GM12878 (cell line): Measurements from ENCODE around the gene NES. TPM values are rescaled to one million over a fixed set of nuclear protein-coding genes. Genes with fewer than 3 reads are reported as not detected.

Experiments used
- ATAC-seq: fragments of 200-7000 bp; cut with Tn5 transposase; 3 replicates; pipeline ENCODE4 v1.9.1; 2020; ENCODE audit warnings: mild to moderate bottlenecking, moderate library complexity
- BruUV-seq: library from RNA; stranded (reverse); fragments of 400-500 nt; replicated peaks from 2 replicates; lab custom pipeline; 2021; lab: Mats Ljungman, UMichigan
- CTCF ChIA-PET: fragments of 300-600 bp; sonication (Branson Sonifier 250); formaldehyde crosslinking; extraction: SDS; loops from one replicate; lab custom pipeline; 2021; ENCODE audit warnings: inconsistent platforms; lab: Yijun Ruan, JAX
- POLR2A ChIA-PET: fragments of 350-600 bp; formaldehyde crosslinking; extraction: SDS; loops from one replicate; lab custom pipeline; 2021; ENCODE audit warnings: inconsistent platforms; lab: Charles Lee
- RAD21 ChIA-PET: fragments of 300-600 bp; sonication (Branson Sonifier 250); formaldehyde crosslinking; loops from one replicate; lab custom pipeline; 2023; ENCODE audit warnings: antibody characterized with exemption; ENCODE audit not compliant: unreplicated experiment; lab: Charles Lee
- SMC1A ChIA-PET: fragments of 300-600 bp; sonication (Branson Sonifier 250); formaldehyde crosslinking; loops from one replicate; lab custom pipeline; 2023; ENCODE audit not compliant: unreplicated experiment, uncharacterized antibody; lab: Charles Lee
- DNase-seq: peaks from one replicate; pipeline ENCODE4 v3.0.0-alpha.2; 2011; ENCODE audit warnings: low read depth, low spot score
- FAIRE-seq: peaks from 3 replicates; lab custom pipeline; 2011; peaks lifted over from hg19 to GRCh38; lab: Jason Lieb, UNC
- H2AFZ ChIP-seq: 2 replicates; pipeline ENCODE4 v1.6.0; 2011; ENCODE audit warnings: low read depth, low read length, control low read depth; ENCODE audit not compliant: control insufficient read depth
- H3K27ac ChIP-seq: 2 replicates; pipeline ENCODE4 v1.5.1; 2011; ENCODE audit warnings: control low read depth; ENCODE audit not compliant: control insufficient read depth, insufficient read depth
- H3K27me3 ChIP-seq, 2 experiments: replicated peaks in 1 of 2; 2 replicates each; pipeline versions ENCODE4 v1.6.0 to v1.6.1; 2011; ENCODE audit warnings: low read length in 1 of 2; ENCODE audit not compliant: control insufficient read depth in 2 of 2, insufficient read depth in 2 of 2
- H3K36me3 ChIP-seq, 2 experiments: 2 replicates each; pipeline ENCODE4 v1.5.1; 2011; ENCODE audit warnings: low read length in 1 of 2; ENCODE audit not compliant: control insufficient read depth in 2 of 2, insufficient read depth in 2 of 2
- H3K4me1 ChIP-seq: 2 replicates; pipeline ENCODE4 v1.6.1; 2011; ENCODE audit warnings: mild to moderate bottlenecking, low read length, moderate library complexity, mixed read lengths; ENCODE audit not compliant: control insufficient read depth, insufficient read depth
- H3K4me2 ChIP-seq: 2 replicates; pipeline ENCODE4 v1.6.0; 2011; ENCODE audit warnings: control low read depth; ENCODE audit not compliant: control insufficient read depth, insufficient read depth
- H3K4me3 ChIP-seq: fragments of 200-600 bp; sonication (generic); 2 replicates; pipeline ENCODE4 v1.5.1; 2016
- H3K79me2 ChIP-seq: 2 replicates; pipeline ENCODE4 v1.6.0; 2011; ENCODE audit warnings: low read length; ENCODE audit not compliant: control insufficient read depth, insufficient read depth
- H3K9ac ChIP-seq: 2 replicates; pipeline ENCODE4 v1.8.0; 2011; ENCODE audit warnings: low read length, control low read depth, mixed read lengths; ENCODE audit not compliant: control insufficient read depth, insufficient read depth
- H3K9me3 ChIP-seq: replicated peaks from 3 replicates; pipeline ENCODE4 v1.5.1; 2011; ENCODE audit warnings: mild to moderate bottlenecking, low read length; ENCODE audit not compliant: control insufficient read depth, insufficient read depth
- H4K20me1 ChIP-seq: 2 replicates; pipeline ENCODE4 v1.6.0; 2011; ENCODE audit not compliant: control insufficient read depth, insufficient read depth
- CBX3 ChIP-seq: fragments of 200-600 bp; sonication (generic); IDR thresholded peaks from 2 replicates; pipeline ENCODE4 v1.6.1; 2016; ENCODE audit warnings: low read depth, borderline replicate concordance
- MYB ChIP-seq: fragments of 150-350 bp; IDR thresholded peaks from 2 replicates; pipeline ENCODE4 v1.6.1; 2014; ENCODE audit warnings: mild to moderate bottlenecking, low read depth, low read length, borderline replicate concordance
- NFXL1 ChIP-seq: fragments of 450-650 bp; IDR thresholded peaks from 2 replicates; pipeline ENCODE4 v1.6.1; 2017; ENCODE audit warnings: antibody characterized with exemption, mild to moderate bottlenecking, borderline replicate concordance
- NFYA ChIP-seq: IDR thresholded peaks from 2 replicates; pipeline ENCODE4 v1.6.1; 2011; ENCODE audit warnings: low read depth, mild to moderate bottlenecking, low read length, improper control_type of control experiment, borderline replicate concordance
- NR2C1 ChIP-seq: fragments of 450-650 bp; IDR thresholded peaks from 2 replicates; pipeline ENCODE4 v1.6.1; 2017; ENCODE audit warnings: antibody characterized with exemption, mild to moderate bottlenecking, moderate library complexity
- NR2F1 ChIP-seq: fragments of 450-650 bp; conservative IDR thresholded peaks from 2 replicates; pipeline ENCODE4 v1.6.1; 2017; ENCODE audit warnings: mild to moderate bottlenecking
- PML ChIP-seq: IDR thresholded peaks from 2 replicates; pipeline ENCODE4 v1.6.1; 2012; ENCODE audit warnings: low read length, inconsistent platforms
- SUZ12 ChIP-seq: fragments of 200-600 bp; sonication (generic); IDR thresholded peaks from one replicate; pipeline ENCODE4 v1.6.1; 2018; ENCODE audit warnings: antibody characterized with exemption, mild to moderate bottlenecking; ENCODE audit not compliant: unreplicated experiment
- WGBS: methylation state at CpG from one replicate; pipeline ENCODE4 v1.1.6; 2016; ENCODE audit warnings: low lambda C conversion rate; ENCODE audit not compliant: insufficient replicate concordance, insufficient coverage; ENCODE audit errors: missing lambda C conversion rate; 5-methylcytosine and 5-hydroxymethylcytosine counted together
- in situ Hi-C: fragments of 300-500 bp; cut with MboI; formaldehyde crosslinking; loops from 9 replicates; pipeline ENCODE4 v1.14.3; 2018; ENCODE audit warnings: mixed read lengths
- intact Hi-C: fragments of 100-400 bp; cut with micrococcal nuclease; formaldehyde crosslinking; loops from one replicate; pipeline ENCODE4 v1.14.2; 2022; ENCODE audit not compliant: unreplicated experiment
- polyA plus RNA-seq, 11 experiments: library from polyadenylated mRNA; depleted of rRNA in 4 of 11; unstranded in 6 of 11; stranded (reverse) in 5 of 11; fragments of >200 nt; fragmentation: Nextera tagmentation in 4 of 11; fragmentation: Illumina TruSeq in 1 of 11; extraction: Ambion mirVana in 4 of 11; extraction: Trizol in 1 of 11; gene quantifications; 1 replicate in 1 of 11; 2 replicates in 10 of 11; pipeline versions ENCODE4 v1.2.1 to v1.2.3, GENCODE V29; 2011 to 2016; ENCODE audit warnings: inconsistent platforms in 2 of 11, missing spikeins in 2 of 11, low read depth in 1 of 11
- total RNA-seq, 4 experiments: library from RNA; depleted of rRNA in 3 of 4; stranded (reverse); fragments of >200 nt in 3 of 4; fragmentation: Illumina TruSeq in 1 of 4; extraction: Trizol in 1 of 4; gene quantifications; 2 replicates each; pipeline versions ENCODE4 v1.2.1 to v1.2.3, GENCODE V29; 2013 to 2021
- TF ChIP-seq, protein P1 (sequence below): fragments of 450-650 bp; IDR thresholded peaks from 2 replicates; pipeline ENCODE4 v1.6.1; 2016; ENCODE audit warnings: mild to moderate bottlenecking, moderate library complexity, borderline replicate concordance

Gene NES
- total and polyA plus RNA-seq, 10 of the 15 experiments (the other 5 are each of a cell fraction or from before 2014, with no cell fraction given): under 0.01 to 0.15 (median 0.02) TPM; not detected in 4

DNA sequence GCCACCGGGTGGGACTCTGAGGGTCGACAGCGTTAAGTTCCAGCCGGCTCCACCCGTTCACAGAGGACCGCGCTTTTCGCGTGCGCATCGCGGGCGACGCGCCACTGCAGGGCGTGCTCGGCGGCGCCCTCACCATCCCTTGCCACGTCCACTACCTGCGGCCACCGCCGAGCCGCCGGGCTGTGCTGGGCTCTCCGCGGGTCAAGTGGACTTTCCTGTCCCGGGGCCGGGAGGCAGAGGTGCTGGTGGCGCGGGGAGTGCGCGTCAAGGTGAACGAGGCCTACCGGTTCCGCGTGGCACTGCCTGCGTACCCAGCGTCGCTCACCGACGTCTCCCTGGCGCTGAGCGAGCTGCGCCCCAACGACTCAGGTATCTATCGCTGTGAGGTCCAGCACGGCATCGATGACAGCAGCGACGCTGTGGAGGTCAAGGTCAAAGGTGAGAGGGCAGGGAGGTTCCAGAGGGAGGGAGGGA lies 30.4 kb downstream of the NES start:
- ATAC-seq: no peak
- no peaks in the 10 kb centered on the region; a peak in 1 of 4 replicates for H3K27me3 ChIP-seq

More for the DNA sequence above, 30.4 kb downstream of the NES start:
- H3K79me2 ChIP-seq: no peaks in the 10 kb centered on the region
- TF ChIP-seq NR2C1 (no peak), MYB (no peak), NR2F1 (no peak; the same call in 1 of the 2 replicates), SUZ12 (no peak), PML (no peak), CBX3 (no peak), NFXL1 (no peak), NFYA (no peak)
- TF ChIP-seq, protein P1, sequence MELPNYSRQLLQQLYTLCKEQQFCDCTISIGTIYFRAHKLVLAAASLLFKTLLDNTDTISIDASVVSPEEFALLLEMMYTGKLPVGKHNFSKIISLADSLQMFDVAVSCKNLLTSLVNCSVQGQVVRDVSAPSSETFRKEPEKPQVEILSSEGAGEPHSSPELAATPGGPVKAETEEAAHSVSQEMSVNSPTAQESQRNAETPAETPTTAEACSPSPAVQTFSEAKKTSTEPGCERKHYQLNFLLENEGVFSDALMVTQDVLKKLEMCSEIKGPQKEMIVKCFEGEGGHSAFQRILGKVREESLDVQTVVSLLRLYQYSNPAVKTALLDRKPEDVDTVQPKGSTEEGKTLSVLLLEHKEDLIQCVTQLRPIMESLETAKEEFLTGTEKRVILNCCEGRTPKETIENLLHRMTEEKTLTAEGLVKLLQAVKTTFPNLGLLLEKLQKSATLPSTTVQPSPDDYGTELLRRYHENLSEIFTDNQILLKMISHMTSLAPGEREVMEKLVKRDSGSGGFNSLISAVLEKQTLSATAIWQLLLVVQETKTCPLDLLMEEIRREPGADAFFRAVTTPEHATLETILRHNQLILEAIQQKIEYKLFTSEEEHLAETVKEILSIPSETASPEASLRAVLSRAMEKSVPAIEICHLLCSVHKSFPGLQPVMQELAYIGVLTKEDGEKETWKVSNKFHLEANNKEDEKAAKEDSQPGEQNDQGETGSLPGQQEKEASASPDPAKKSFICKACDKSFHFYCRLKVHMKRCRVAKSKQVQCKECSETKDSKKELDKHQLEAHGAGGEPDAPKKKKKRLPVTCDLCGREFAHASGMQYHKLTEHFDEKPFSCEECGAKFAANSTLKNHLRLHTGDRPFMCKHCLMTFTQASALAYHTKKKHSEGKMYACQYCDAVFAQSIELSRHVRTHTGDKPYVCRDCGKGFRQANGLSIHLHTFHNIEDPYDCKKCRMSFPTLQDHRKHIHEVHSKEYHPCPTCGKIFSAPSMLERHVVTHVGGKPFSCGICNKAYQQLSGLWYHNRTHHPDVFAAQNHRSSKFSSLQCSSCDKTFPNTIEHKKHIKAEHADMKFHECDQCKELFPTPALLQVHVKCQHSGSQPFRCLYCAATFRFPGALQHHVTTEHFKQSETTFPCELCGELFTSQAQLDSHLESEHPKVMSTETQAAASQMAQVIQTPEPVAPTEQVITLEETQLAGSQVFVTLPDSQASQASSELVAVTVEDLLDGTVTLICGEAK: no peak
- TF ChIP-seq, all 136 proteins: peak for 0
- ChIA-PET CTCF (no interaction called here), RAD21 (no interaction called here), SMC1A (no interaction called here), POLR2A (no interaction called here)
- Histone ChIP-seq H3K4me1 (peaks cover 8% of the 10 kb centered on the region), H3K9me3 (no peaks in the 10 kb centered on the region), H3K36me3 (no peaks in the 10 kb centered on the region), H3K4me3 (no peak overlapping the region), H2AFZ (no peak overlapping the region), H4K20me1 (no peaks in the 10 kb centered on the region; the same call in 1 of the 2 replicates), H3K27ac (no peak overlapping the region), H3K4me2 (no peak overlapping the region), H3K9ac (no peak overlapping the region)
- BruUV-seq: no TSS peak
- in situ Hi-C loops: no loop called here
- FAIRE-seq (no peak), DNase-seq (no peak)
- intact Hi-C loops: no loop called here
- 80% methylated on average over 39 of the region's 51 CpGs for WGBS
